GM18861 (cell line): Measurements from ENCODE around the gene CHMP2A.

Experiments
- ATAC-seq: cut with Tn5 transposase; IDR thresholded peaks from one replicate; pipeline ENCODE4 v1.9.1; 2021; ENCODE audit not compliant: unreplicated experiment

Gene CHMP2A

DNA sequence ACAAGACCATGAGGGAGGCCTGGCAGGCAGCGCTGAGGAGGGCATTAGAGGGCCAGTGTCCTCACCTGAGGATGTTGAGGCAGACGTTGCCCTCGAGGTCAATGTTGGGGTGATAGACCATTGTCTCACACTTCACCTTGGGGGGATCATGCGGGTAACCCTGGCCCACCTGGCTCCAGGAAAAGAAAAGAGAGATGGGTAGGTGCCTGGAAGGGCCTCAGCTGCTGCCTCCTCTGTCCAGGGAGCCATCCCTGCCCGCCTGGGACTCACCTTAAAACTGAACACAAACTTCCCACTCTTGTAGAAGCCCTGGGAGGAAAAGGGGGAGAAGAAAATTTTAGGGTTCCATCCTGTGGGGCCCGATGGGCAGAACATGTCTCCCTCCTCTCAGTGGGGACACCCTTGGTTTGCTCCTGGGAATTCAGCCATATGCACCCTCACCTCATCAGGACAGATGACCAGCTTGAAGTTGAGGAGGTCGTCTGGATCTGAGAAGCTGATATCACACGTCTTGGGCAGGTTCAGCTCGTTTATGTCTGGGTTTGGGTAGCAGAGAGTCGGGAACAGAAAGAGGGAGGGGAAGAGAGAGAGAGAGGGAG lies 1.8 kb upstream of the CHMP2A start:
- ATAC-seq: no peak

DNA sequence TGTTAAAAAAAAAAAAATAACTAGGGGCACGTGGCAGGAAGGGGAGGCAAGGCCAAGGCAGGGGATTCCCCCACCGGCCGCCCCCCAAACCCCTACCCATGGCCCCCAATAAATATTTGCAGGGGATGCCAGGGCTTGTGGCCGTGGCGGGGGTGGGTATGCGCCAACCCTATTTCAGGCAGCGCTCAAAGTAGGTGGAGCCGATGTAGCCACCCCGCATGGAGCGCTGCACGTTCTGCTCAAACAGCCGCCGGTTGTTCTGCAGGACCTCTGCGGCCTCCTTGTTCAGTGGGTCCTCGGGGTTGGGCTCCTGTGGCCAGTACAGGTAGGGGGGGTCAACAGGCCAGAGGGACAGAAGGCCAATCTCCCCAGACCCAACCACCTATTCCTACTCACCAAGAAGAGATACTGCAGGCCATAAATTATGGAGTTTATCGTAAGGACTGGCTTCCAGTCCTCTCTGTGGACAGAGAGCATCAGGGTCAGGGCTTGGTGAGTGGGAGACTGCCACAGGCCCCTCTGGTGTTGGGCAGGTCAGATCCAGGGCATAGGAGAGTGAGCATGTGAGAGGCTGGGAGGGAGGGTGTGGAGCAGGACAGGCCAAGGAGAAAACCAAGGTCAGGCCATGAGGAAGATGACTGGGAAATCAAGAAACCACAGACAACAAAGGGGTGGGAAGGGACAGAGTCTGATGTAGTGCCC lies 1.2 kb upstream of the CHMP2A start:
- no peak for ATAC-seq

GRCh38 chr19:58555369-58555885 lies 522 bp upstream of the CHMP2A start:
- ATAC-seq: no peak

DNA sequence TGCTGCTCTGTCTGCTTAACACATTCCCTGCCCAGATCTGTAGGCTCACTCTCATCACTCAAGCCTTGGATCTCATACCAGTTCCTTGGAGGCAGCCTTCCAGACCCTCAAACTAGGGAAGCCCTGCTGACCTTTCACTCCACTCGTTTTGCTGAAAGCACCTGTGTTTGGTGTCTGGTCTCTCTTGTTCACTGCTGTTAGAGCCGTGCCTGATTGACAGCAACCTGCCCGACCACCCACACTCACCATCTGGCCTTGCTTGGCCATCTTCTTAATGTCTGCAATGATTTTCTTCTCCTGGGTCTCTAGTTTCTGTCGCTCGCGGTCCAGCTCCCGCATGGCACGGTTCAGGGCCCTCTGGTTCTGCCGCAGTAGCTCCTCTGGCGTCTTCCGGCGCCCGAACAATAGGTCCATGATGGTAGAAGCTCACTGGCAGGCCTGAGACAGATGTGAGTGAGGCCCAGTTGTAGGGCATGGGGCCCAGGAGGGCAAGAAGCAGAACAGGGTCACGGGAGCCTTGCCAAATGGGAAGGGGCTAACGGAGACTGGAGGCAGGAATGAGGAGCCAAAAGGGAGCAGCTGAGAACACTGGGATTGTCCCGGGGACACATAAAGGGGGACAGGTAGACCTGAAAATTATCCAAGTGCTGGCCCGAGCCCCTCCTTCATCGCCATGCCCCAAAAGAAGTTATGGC lies 959 bp downstream of the CHMP2A start:
- ATAC-seq: no peak

DNA sequence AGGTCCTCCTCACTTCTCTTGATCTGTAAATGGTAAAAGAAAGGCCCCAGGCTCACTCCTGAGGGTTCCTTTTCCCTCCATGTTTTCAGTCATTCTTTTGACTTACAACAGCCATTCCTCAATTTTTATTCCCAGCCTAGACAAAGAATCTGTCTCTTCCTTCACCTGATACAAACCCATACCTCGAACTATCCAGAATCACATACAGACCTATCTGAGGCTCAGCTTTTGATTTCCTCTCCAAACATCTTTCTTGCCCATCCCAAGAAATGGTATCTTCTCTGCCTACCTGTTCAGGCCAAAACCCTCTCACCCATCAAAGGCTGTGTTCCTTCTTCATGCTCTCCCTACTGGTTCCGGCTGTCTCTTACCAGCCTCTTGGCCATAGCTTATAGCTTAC lies 2.2 kb downstream of the CHMP2A start:
- no peak for ATAC-seq

DNA sequence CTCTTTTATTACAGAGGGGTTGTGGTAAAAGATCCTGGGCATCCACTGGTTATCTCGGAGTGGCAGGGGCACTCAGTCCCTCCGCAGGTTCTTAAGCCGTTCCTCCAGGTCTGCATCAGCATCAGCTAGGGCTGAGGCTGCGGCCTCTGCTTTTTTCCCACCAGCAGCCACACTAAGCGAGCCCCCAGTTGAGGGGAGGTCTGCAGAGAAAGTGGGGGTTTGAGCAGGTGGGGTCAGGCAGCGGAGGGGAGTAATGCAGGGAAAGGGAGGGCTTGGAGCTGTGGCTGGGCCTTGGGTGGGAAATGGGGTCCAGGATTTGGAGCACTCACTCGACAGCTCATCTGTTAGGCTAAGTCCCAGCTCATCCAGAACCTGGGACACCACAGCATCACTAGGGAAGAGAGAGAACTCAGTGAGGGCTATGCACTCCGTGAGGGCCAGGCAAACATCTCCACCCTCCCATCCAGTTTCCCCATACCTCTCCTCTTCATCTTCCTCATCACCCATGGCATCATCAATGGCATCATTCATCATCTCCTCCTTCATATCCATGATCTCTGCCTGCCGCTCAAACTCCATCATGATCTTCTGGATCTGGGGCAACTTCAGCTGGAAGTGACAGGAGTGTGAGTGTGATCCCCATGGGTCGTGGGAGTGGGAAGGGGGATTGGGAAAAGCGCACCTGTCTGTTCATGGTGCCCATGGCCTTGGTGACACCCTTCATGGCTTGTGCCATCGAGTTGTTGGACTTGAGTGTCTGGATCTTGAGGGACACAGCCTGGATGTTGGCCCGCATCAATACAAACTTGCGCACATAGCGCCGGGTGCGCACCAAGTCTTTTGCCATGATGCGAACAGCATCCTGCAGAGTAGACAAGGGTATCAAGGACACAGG lies 3.1 kb downstream of the CHMP2A start:
- ATAC-seq: no peak

DNA sequence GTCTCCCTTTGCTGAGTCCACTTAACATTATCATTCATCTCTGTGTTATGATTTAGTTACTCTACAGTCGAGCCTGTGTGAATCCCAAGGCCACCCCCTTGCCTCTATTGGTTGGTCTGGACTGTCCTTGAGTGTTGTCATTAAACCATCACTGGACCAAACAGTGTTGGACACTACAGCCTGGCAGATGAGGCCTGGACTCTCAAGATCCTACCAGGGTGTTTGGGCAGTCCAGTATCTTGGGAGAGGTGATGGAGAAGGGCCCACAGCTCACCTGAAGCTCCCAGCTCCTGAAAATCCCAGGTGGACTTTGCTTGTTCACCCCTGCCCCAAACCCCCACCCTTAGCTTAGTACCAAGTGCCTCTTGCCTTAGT lies 3.8 kb downstream of the CHMP2A start:
- no peak for ATAC-seq

GRCh38 chr19:58550362-58551122 lies 4.4 kb downstream of the CHMP2A start:
- no peak for ATAC-seq

DNA sequence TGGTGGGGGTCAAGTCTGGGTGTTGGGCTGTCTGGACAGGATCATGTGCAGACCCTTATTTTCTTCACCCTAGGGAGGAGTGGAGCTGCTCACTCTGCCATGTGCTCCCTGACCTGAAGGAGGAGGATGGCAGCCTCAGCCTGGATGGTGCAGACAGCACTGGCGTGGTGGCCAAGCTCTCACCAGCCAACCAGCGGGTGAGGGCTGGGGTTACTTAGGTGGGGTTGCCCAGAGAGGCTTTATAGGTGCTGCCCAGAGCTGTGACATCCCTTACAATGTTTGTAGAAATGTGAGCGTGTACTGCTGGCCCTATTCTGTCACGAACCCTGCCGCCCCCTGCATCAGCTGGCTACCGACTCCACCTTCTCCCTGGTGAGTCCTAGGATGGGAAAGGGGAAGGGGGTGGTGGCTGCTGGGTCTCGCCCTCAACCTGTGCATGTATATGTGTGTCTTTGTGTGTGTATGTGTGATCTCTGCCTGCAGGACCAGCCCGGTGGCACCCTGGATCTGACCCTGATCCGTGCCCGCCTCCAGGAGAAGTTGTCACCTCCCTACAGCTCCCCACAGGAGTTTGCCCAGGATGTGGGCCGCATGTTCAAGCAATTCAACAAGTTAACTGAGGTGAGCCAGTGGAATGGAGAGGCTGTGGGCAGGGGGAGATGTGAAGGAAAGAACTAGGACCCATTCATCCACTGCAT lies 5.1 kb downstream of the CHMP2A start:
- ATAC-seq: no peak

DNA sequence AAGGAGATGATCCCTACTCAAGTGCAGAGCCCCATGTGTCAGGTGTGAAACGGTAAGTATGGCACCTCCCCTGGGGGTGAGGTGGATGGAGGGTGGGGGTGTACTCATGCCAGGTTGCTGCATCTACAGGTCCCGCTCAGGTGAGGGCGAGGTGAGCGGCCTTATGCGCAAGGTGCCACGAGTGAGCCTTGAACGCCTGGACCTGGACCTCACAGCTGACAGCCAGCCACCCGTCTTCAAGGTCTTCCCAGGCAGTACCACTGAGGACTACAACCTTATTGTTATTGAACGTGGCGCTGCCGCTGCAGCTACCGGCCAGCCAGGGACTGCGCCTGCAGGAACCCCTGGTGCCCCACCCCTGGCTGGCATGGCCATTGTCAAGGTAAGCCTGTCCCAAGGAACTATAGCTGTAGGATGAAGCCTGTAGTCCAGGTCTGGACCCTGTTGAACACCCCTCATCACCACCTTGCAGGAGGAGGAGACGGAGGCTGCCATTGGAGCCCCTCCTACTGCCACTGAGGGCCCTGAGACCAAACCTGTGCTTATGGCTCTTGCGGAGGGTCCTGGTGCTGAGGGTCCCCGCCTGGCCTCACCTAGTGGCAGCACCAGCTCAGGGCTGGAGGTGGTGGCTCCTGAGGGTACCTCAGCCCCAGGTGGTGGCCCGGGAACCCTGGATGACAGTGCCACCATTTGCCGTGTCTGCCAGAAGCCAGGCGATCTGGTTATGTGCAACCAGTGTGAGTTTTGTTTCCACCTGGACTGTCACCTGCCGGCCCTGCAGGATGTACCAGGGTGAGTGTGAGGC lies 5.8 kb downstream of the CHMP2A start:
- ATAC-seq: no peak

DNA sequence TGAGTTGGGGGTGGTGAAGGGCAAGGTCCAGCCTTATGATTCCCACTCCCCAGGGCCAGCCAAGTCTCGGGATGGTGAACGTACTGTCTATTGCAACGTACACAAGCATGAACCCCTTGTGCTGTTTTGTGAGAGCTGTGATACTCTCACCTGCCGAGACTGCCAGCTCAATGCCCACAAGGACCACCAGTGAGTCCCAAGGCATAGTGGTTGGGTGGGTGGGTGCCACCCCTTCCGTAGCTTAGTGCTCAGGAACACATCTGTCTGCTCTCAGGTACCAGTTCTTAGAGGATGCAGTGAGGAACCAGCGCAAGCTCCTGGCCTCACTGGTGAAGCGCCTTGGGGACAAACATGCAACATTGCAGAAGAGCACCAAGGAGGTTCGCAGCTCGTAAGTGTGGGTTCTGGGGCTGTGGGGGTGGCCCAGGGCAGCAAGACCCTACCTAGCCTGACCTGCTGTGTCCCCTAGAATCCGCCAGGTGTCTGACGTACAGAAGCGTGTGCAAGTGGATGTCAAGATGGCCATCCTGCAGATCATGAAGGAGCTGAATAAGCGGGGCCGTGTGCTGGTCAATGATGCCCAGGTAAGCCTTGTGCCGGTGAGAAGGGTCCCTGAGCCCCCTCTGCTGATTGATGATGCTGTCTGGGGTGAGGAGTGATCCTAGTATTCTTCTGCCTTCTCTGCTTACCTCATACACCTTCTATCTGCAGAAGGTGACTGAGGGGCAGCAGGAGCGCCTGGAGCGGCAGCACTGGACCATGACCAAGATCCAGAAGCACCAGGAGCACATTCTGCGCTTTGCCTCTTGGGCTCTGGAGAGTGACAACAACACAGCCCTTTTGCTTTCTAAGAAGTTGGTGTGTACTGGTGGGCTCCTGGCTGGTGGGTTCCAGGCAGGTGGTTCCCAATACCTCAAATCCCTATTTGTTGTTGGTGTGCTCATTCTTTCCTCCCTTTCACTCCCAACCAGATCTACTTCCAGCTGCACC lies 7.3 kb downstream of the CHMP2A start:
- ATAC-seq: no peak

DNA sequence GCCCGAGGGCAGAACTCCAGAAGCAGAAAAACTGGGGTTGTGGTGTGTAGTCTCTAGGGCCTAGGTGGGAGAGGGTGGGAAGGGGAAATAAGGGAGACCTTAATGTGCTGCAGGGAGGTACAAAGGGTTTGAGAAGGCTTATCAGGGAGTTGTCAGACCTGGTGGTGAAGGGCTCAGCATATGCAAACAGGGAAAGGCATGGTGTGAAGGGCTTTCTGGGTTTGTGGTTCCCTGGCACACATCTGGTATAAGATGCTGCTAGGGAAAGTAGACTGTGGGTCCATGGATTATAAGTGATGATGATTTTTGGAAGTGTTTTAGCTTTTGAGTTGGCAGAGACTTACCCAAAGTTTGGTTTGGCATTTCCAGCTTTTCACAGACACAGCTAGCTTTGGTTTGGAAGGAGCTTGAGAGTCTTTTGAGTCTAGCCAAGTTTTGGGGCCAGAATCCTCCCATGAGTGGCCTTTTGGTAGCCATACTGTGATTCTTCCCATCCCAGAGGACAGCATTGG lies 8.8 kb downstream of the CHMP2A start:
- ATAC-seq: no peak

GRCh38 chr19:58545286-58546018 lies 9.5 kb downstream of the CHMP2A start:
- ATAC-seq: no peak

- ATAC-seq: peak; percentile 34
Observed at GRCh38 chr19:58544591-58545285, 10.2 kb downstream of the CHMP2A start.

- peak; percentile 80 for ATAC-seq
Observed at GRCh38 chr19:58543826-58544590, 10.9 kb downstream of the CHMP2A start, which contains the start of gene TRIM28. Gene TRIM28 (plus strand): TSS chr19:58544064. CDS start chr19:58544758, 694 bp downstream.
